HG02759 (cell line): ENCODE results near the gene IL1RN.

Source experiments
- ATAC-seq: cut with Tn5 transposase; IDR thresholded peaks from one replicate; pipeline ENCODE4 v1.9.1; 2021; ENCODE audit warnings: mild to moderate bottlenecking, moderate library complexity; ENCODE audit not compliant: unreplicated experiment

Gene IL1RN

DNA sequence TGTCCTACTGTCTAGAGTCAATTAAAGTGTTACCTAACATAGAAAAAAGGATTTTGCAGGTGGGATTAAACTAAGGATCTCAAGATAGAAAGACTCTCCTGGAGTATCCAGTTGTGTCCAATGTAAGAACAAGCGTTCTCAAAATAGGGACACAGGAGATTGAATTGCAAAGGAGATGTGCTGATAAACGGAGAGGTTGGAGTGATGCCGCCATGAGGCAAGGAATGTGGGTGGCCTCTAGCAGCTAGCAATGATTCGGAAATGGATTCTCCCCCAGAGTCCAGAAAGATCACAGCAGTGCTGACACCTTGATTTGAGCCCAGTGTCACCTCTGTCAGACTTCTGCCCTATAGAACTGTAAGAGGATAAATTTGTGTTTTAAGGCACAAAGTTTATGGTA is 24.1 kb upstream of the IL1RN start:
- ATAC-seq: no peak

DNA sequence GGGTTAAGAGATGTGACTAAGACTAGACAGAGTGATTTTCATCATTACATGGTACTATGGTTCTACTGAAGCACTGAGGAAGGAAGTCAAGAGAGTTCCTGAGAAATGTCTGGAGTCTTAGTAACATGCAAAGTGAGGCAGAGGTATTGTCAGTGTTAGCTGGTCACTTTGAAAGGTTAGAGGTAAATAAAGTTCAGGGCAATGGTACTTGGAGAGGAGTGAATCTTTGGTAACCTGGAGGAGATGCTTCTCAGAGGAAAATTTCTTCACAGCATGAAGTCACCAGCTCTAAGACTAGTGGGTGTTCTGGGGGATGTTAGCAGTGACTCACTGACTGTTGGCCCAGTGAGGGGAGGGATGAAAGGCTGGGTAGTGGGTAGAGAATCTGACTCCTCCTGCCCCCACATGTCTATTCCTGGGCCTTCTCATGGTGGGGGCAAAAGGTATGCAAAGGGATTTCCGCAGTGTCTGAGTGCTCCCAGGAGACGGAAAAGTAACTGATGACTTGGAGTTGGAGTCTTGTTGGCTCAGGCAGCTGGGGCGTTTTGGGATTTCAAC is 23.3 kb upstream of the IL1RN start:
- no peak for ATAC-seq

GRCh38 chr2:113105047-113105785 is 22.2 kb upstream of the IL1RN start:
- ATAC-seq: no peak

DNA sequence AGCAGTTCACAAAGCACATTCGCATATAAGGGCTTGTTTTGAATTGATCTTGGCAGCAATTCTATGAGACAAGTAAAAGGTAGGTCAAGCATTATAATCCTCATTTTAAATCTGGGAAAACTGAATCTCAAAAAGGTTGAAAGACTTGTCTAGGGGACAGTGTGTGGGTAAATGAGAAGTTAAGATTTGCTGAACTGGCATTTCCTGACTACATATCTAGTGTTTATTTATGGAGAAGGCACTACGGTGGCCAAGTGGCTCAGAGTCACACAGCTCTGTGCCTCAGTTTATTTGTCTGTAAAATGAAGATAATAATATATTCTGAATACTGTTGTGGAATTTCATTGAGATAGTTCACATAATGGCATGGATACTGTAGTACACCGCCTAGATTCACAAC is 16.3 kb upstream of the IL1RN start:
- no peak for ATAC-seq

DNA sequence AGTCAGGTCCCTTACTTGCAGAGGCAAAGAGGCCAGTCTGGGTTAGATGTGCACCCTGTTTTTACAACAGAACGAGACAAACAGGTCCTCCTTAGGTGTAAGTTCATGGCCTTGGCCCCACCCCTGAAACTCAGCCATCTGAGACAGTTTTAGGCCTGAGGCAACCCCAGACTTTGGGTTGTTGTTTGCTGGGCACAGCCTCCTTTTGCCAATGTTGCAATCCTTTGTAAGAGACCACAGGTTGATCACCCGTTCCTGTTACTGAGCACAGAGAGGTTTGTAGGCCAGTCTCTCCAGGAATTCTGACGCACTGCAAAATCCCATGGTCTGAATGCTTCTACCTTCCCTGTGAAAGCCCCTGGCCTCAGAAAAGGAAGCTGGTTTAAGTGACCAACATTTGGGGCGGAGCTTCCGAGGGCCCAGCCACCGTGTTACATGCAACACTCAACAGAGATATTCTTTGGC is 15.5 kb upstream of the IL1RN start:
- ATAC-seq: no peak

- no peak for ATAC-seq
These were observed 15.0 kb upstream of the IL1RN start for GRCh38 chr2:113112441-113112840.

DNA sequence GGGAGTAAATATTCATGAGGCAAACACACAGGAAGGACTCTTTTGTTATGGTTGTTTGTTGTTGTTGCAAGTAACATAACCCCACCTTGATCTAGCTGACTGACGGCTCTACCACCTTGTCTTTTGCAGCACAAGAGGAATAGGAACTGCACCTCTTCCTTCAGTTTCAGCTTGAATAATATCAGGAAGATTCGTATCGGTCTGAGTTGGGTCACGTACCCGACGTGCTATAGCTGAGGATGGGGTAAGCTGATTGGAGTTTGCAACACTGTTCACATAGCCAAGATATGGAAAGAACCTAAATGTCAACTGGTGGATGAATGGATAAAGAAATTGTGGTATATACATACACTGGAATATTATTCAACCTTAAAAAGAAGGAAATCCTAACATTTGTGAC is 14.5 kb upstream of the IL1RN start:
- no peak for ATAC-seq

DNA sequence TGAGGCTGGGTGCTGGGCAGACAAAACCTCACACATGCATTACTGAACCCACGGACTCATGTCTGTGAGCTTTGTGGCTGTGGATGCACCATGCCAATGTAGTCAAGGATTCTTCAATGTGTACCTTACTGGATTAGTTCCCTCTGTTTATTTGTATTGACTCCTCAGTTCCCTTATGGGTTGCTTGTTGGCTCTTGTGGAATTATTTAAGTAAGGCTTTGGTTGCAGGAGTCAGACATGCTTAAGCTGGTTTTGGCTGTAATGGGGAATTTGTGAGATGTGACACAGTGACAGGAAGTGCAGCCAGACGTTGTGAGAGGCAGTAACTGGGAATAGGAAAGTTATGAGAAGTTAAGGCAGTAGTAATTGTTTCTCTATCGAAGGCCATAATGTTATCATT is 13.6 kb upstream of the IL1RN start:
- no peak for ATAC-seq

GRCh38 chr2:113114224-113114945 is 13.0 kb upstream of the IL1RN start:
- ATAC-seq: no peak

- ATAC-seq: no peak
These were observed 12.4 kb upstream of the IL1RN start for GRCh38 chr2:113114996-113115395.

DNA sequence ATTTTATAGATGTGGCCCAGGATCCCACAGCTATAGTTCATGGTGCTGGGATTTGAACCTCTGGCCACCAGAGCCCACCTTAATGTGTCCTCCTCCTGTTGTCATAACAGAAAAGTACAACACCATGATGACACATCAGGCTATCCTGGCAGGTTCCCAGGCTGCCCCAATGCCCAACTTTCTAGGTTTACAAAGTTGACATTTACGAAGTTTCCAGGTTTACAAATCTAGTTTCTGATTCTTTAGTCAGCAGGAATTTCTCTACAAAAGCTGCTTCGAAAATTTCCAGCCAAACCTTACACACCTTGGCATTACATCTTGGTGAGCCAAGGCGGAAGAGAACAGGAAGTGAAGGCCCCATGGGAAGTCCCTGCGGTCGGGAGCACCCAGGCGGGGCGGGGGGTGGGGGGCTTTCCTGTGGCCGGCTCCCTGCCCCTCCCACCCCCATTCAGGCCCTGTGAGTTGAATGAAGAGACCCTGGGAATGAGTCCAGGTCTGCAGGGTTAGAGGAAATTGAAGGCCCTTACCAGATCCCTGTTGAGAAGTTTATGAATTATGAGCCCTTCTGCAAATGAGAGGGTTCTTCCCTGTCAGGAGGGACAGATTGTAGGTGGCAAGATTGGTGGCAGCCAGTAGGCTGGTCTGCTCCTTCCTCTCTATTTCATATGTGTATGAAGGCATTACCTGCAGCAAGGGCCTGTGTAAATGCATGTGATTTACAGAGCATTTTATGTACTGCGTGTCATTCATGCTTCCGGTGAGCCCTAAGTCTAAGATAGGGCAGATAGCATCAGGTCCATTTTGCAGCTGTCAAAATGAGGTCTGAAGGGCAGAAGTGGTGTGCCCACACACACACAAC is 11.1 kb upstream of the IL1RN start:
- peak; percentile 62 for ATAC-seq

DNA sequence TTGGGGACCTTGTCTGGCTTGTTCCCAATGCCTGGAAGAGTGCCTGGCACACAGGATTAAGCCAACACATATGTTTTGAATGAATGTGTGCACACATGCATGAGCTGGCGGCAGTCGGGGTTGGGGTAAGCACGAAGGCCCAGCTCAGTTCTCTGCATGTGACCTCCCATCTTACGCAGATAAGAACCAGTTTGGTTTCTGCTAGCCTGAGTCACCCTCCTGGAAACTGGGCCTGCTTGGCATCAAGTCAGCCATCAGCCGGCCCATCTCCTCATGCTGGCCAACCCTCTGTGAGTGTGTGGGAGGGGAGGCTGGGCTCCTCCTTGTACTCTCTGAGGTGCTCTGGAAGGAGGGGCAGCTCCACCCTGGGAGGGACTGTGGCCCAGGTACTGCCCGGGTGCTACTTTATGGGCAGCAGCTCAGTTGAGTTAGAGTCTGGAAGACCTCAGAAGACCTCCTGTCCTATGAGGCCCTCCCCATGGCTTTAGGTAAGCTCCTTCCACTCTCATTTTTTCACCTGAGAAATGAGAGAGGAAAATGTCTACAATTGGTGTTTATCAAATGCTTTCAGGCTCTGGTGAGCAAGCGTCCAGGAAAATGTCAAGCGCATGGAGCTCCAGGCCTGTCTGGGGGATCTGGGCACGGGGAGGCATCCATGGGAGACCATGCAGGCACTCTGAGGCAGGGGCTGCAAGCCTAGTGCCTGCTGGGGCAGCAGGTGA is 9.7 kb upstream of the IL1RN start:
- ATAC-seq: no peak

DNA sequence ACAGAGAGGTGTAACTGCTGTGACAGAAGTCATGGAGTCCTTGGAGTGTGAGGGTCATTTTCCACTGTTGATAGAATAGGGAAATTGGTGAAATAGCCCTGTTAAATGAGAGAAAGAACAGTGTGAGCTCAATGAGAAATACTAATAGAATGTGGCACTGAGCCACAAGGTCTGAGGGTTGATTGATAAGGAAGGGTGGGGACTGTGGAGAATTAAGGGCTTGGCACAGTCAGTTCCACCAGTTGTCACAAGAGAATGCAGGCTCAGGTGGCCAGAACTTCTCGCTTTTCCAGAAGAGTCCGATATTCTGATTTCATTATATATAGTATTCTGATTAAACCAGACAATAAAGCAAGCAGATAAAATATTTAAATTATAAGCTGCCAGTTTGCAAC is 9.1 kb upstream of the IL1RN start:
- ATAC-seq: no peak

GRCh38 chr2:113119111-113119510 is 8.3 kb upstream of the IL1RN start:
- no peak for ATAC-seq

DNA sequence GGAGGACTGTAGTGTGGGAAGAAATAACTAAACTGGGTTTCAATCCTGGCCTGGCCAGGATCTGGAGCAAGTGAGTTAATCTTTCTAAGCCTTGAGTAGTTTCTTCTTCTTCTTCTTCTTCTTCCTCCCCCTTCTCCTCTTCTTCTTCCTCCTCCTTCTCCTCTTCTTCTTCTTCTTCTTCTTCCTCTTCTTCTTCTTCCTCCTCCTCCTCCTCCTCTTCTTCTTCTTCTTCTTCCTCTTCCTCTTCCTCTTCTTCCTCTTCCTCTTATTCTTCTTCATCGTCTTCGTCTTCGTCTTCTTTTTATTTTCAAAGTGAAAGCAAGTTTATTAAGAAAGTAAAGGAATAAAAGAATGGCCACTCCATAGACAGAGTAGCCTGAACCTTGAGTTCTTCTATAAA is 6.5 kb upstream of the IL1RN start:
- no peak for ATAC-seq

GRCh38 chr2:113122364-113122763 is 5.0 kb upstream of the IL1RN start:
- ATAC-seq: no peak

DNA sequence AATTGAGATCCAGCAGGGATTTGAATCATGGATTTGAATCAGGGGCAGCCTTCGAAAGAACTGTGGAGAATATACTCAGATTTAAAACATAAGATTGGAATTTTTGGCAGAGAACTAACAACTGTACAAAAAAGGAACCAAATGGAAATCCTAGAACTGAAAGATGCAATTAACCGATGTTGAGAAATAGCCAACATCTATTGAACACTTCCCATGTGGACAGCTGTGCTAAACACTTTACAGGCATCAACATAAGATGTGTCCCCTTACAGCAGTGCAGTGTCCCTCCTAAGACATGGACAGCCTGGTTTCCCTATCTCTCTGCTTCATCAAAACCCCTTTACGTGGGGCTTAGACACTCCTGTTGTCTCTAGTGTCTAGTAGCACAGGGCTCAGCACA is 3.7 kb upstream of the IL1RN start:
- ATAC-seq: no peak

DNA sequence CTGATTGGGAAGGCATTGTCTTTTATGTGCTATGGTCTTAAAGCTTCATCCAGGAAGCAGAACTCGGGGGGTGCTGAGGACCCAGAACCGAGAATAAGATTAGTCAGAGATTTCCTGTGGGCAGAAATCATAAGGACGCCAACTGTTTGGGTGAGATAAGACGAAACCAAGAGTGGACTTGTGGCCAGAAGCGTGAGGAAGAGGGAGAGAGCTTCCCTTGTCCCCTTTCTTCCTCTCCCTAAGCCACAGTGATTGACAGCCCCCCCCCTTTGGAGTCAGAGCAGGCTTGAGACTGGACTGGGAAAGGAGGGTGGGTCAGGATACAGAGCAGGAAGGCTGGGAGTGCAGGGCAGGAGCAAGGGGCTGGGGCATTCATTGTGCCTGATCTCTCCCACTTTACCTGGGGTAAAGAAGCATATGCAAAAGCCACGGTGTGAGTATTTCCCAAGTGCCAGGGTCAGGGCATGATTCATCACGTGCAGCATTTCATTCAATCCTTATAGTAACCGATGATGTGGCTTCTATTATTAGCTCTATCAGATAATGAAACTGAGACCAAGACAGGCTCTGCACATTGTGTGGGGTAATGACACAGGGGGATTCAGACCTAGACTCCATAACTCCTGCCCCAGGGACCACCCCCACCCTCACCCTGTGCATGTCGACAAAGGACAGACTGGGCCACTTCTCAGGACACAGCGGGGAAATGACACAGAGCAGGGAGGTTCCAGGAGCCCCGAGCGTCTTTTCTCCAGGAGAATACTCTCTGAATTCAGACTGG is 3.0 kb upstream of the IL1RN start:
- peak; percentile 56 for ATAC-seq

DNA sequence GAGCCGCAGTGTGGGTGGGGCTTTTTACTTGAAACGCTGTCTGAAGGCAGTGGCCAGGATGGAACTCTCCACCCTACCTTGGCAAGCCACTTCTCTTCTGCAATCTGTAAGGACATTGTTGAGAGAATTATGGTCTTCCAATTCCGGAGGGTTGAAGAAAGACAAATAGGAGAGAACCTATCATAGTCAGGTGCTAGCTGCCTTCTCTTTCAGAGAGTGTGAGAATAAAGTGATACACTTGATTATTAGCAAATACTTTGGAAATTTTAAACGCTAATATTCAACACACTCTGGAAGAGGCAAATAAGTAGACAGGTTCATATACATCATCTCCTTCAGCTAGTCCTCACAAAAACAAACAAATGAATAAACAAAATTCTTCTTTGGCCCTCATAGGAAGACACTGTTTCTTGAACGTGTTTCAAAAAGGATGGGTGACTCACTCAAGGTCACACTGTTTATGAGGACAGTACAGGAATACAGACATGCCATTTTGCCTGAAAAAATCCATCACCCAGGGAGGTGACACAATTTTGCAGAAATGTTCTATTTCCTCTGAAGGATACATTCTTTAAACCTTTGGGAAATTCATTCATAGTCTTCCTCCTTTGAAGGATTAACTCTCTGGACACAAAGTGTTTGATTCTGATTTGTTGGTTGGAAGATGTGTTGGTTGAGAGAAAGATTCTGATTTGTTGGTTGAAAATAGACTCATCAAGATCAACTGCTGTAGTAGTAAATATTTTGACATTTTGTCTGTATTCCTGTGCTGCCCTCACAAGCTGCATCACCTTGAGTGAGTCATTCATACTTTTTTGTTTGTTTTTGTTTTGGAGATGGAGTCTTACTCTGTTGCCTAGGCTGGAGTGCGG is 2.2 kb upstream of the IL1RN start:
- peak; percentile 16 for ATAC-seq
